Neural progenitor cell (in vitro differentiated cells): Measurements from ENCODE around the gene RPL32. TPM values are rescaled to one million over a fixed set of nuclear protein-coding genes. Genes with fewer than 3 reads are reported as not detected.

Source experiments
- DNase-seq: peaks from one replicate; pipeline ENCODE4 v3.0.0-alpha.2; 2016; ENCODE audit warnings: low spot score
- H2AFZ ChIP-seq: fragments of 200-600 bp; sonication (generic); replicated peaks from 2 replicates; pipeline ENCODE4 v1.6.1; 2016; ENCODE audit warnings: antibody characterized with exemption
- H3F3A ChIP-seq: fragments of 200-600 bp; sonication (generic); 2 replicates; pipeline ENCODE4 v1.6.1; 2016; ENCODE audit warnings: antibody characterized with exemption, low read depth
- H3K27ac ChIP-seq: fragments of 200-600 bp; sonication (generic); 2 replicates; pipeline ENCODE4 v1.5.1; 2016; ENCODE audit warnings: mild to moderate bottlenecking
- H3K27me3 ChIP-seq: fragments of 200-600 bp; sonication (generic); 2 replicates; pipeline ENCODE4 v1.6.1; 2016; ENCODE audit warnings: mild to moderate bottlenecking, moderate library complexity
- H3K36me3 ChIP-seq: fragments of 200-600 bp; sonication (generic); 2 replicates; pipeline ENCODE4 v1.5.1; 2016
- H3K4me1 ChIP-seq: fragments of 200-600 bp; sonication (generic); 2 replicates; pipeline ENCODE4 v1.6.1; 2016; ENCODE audit warnings: mixed run types
- H3K4me2 ChIP-seq: fragments of 200-600 bp; sonication (generic); 2 replicates; pipeline ENCODE4 v1.6.1; 2016
- H3K4me3 ChIP-seq: fragments of 200-600 bp; sonication (generic); 2 replicates; pipeline ENCODE4 v1.5.1; 2016
- H3K79me2 ChIP-seq: fragments of 200-600 bp; sonication (generic); 2 replicates; pipeline ENCODE4 v1.6.1; 2016; ENCODE audit warnings: low read depth
- H3K9ac ChIP-seq: fragments of 200-600 bp; sonication (generic); 2 replicates; pipeline ENCODE4 v1.6.1; 2016
- H3K9me3 ChIP-seq: fragments of 200-600 bp; sonication (generic); 2 replicates; pipeline ENCODE4 v1.5.1; 2016; ENCODE audit warnings: low read depth
- H4K20me1 ChIP-seq: fragments of 200-600 bp; sonication (generic); 2 replicates; pipeline ENCODE4 v1.6.1; 2016; ENCODE audit warnings: low read depth
- H3K27ac Mint-ChIP-seq: 3 replicates; pipeline ENCODE4 v1.8.0; 2021; ENCODE audit warnings: mixed read lengths
- H3K27me3 Mint-ChIP-seq: 2 replicates; pipeline ENCODE4 v1.8.0; 2022; ENCODE audit warnings: low read depth, mild to moderate bottlenecking, inconsistent platforms, moderate library complexity, mixed read lengths; ENCODE audit not compliant: insufficient read depth
- H3K36me3 Mint-ChIP-seq: 3 replicates; pipeline ENCODE4 v1.8.0; 2021; ENCODE audit warnings: mixed read lengths
- H3K4me1 Mint-ChIP-seq: 3 replicates; pipeline ENCODE4 v1.8.0; 2021; ENCODE audit warnings: mixed read lengths
- H3K4me3 Mint-ChIP-seq: 3 replicates; pipeline ENCODE4 v1.8.0; 2021; ENCODE audit warnings: mild to moderate bottlenecking, moderate library complexity, mixed read lengths
- H3K9me3 Mint-ChIP-seq: 3 replicates; pipeline ENCODE4 v1.8.0; 2020; ENCODE audit warnings: mixed read lengths
- CTCF ChIP-seq: fragments of 200-600 bp; sonication (generic); IDR thresholded peaks from 2 replicates; pipeline ENCODE4 v1.5.1; 2017; ENCODE audit warnings: antibody characterized with exemption, mild to moderate bottlenecking
- EZH2 ChIP-seq: fragments of 200-600 bp; sonication (generic); IDR thresholded peaks from 2 replicates; pipeline ENCODE4 v1.6.1; 2017; ENCODE audit warnings: antibody characterized with exemption, mild to moderate bottlenecking, moderate library complexity
- EZH2phosphoT487 ChIP-seq: fragments of 200-600 bp; sonication (generic); IDR thresholded peaks from 2 replicates; pipeline ENCODE4 v1.6.1; 2017; ENCODE audit warnings: antibody characterized with exemption
- small RNA-seq: library from RNA; depleted of rRNA; stranded (forward); fragments of <200 nt; gene quantifications from one replicate; pipeline ENCODE3, GENCODE V24; 2015
- total RNA-seq: library from RNA; depleted of rRNA; stranded (reverse); fragments of >200 nt; gene quantifications from 2 replicates; pipeline ENCODE4 v1.2.3, GENCODE V29; 2015; ENCODE audit warnings: low replicate concordance

The RPL32 gene
- total RNA-seq, 1 donor from 2014 or later, result 2,309 TPM

- H3K4me3 ChIP-seq, result no peak overlapping the region
- no peaks in the 10 kb centered on the region for H3K27me3 ChIP-seq
- H2AFZ ChIP-seq, result no peak overlapping the region
- peaks cover 2% of the 10 kb centered on the region for H3K27me3 Mint-ChIP-seq
- no peak overlapping the region for H3K27ac ChIP-seq
- H3K9me3 Mint-ChIP-seq, result no peaks in the 10 kb centered on the region
- DNase-seq, result no peak
- no peak overlapping the region for H3K27ac Mint-ChIP-seq
- no peaks in the 10 kb centered on the region for H3K79me2 ChIP-seq
- H3F3A ChIP-seq, result no peaks in the 10 kb centered on the region
- no peaks in the 10 kb centered on the region for H3K36me3 ChIP-seq
- H3K9ac ChIP-seq, result no peak overlapping the region
- H3K4me3 Mint-ChIP-seq, result no peak overlapping the region
- H3K36me3 Mint-ChIP-seq, result no peaks in the 10 kb centered on the region
- H4K20me1 ChIP-seq, result no peaks in the 10 kb centered on the region
- H3K4me1 ChIP-seq, result no peaks in the 10 kb centered on the region
- TF ChIP-seq EZH2phosphoT487, result no peak
- no peak for TF ChIP-seq CTCF
- TF ChIP-seq EZH2, result no peak
- peaks cover 3% of the 10 kb centered on the region for H3K4me1 Mint-ChIP-seq
- no peak overlapping the region for H3K4me2 ChIP-seq
- H3K9me3 ChIP-seq, result no peaks in the 10 kb centered on the region
These were observed 56.3 kb downstream of the RPL32 start for GRCh38 chr3:12785096-12785495.

Small RNA genes lying within 50 kb of the gene (small RNA-seq; reads per million reads assigned to genes)
- gene AC034198.1, result not detected

Other genes starting within 250 kb of the RPL32 start
- 115 and 130 TPM in 2 replicates for gene RAF1, start 177.4 kb downstream of the RPL32 start, total RNA-seq
- gene TMEM40, start 82.3 kb downstream of the RPL32 start, total RNA-seq, result not detected in 2 replicates
- gene CAND2, start 44.9 kb downstream of the RPL32 start, total RNA-seq, result 2.4 and 6.9 TPM in 2 replicates
- gene IQSEC1, start 231.9 kb upstream of the RPL32 start, total RNA-seq, result 8.9 and 19.7 TPM in 2 replicates